GM20000 (cell line): ENCODE results near the gene HEMGN.

ENCODE experiments used
- DNase-seq: peaks from one replicate; pipeline ENCODE4 v3.0.0; 2012; ENCODE audit warnings: low spot score
- CTCF ChIP-seq: IDR thresholded peaks from 2 replicates; pipeline ENCODE4 v1.5.1; 2012; ENCODE audit warnings: mild to moderate bottlenecking, control low read depth; ENCODE audit errors: extremely low read depth, missing control alignments

HEMGN gene

DNA sequence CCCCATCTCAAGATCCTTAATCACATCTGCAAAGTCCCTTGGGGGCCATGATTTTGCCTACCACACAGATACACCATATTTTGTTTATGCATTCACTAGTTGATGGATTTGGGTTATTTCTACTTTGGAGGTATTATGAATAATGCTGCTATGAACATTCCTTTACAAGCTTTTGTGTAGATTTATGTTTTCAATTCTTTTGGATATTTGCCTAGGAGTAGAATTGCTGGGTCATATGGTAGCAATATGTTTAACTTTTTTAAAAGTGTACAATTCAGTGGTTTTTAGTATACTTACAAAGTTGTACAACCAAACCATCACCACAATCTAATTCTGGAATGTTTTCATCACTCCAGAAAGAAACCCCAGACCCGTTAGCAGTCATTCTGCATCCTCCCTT, 37.4 kb upstream of the HEMGN start:
- no peak for DNase-seq
- no peak for TF ChIP-seq CTCF

GRCh38 chr9:97972753-97973152, 34.8 kb upstream of the HEMGN start:
- no peak for DNase-seq
- no peak for TF ChIP-seq CTCF

- no peak for TF ChIP-seq CTCF
Observed at GRCh38 chr9:97970165-97970564, 32.2 kb upstream of the HEMGN start.

GRCh38 chr9:97969014-97969413, 31.0 kb upstream of the HEMGN start:
- TF ChIP-seq CTCF = no peak
- DNase-seq = no peak

More at GRCh38 chr9:97970165-97970564, 32.2 kb upstream of the HEMGN start:
- DNase-seq = no peak

DNA sequence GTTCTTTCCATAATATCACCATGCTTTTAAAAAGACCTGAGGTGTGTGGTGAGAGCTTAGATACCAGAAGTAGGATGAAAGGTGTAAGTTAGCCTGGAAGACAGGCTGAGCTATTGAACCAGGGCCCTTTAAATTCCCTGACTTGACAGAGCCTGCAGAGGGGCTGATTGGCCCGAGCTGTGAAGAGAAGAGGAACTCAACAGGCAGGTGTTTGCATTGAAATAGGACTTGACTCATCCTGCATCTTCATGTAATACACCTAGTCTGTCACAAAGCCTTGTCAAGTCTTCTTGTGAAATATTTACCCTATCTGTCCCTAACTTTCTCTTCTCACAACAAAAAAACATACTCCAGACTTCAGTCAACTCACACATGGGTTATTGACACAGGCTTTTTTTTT, 28.5 kb upstream of the HEMGN start:
- TF ChIP-seq CTCF = no peak
- no peak for DNase-seq

DNA sequence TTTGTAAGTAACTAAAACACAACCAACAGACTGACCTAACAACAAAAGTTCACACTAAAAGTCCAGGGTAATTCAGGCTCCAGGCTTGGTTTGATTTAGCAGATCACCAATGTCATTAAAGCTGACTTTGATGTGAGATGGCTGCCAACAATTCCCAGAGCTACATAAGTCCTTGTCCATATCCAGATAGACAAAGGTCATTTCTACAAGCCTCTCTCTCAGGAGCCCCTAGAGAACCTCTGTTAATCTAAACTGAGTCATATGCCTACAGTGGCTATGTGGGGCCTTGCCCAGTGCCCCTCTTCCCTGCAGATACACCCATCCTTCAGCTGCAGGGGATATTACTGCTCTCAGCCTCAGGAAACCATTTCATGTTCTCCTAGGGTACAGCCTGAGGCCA, 26.9 kb upstream of the HEMGN start:
- no peak for DNase-seq
- no peak for TF ChIP-seq CTCF

DNA sequence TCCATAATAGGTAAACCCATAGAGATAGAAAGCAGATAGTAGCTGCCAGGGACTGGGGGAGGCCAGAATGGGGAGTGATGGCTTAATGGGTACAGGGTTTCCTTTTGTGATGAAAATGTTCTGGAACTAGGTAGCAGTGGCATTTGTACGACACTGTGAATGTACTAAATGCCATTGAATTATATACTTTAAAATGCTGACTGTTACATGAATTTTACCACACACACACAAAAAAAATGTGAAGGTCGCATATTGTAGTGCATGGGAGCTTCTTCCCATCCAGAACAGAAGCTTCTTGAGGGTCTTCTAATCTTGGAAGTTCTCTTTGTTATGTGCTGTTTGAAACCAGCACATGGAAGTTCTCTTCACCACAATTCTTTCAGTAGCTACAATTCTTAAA, 25.3 kb upstream of the HEMGN start:
- TF ChIP-seq CTCF = no peak
- DNase-seq = no peak
